ENCODE results near the gene IFNAR1.

Gene IFNAR1

DNA sequence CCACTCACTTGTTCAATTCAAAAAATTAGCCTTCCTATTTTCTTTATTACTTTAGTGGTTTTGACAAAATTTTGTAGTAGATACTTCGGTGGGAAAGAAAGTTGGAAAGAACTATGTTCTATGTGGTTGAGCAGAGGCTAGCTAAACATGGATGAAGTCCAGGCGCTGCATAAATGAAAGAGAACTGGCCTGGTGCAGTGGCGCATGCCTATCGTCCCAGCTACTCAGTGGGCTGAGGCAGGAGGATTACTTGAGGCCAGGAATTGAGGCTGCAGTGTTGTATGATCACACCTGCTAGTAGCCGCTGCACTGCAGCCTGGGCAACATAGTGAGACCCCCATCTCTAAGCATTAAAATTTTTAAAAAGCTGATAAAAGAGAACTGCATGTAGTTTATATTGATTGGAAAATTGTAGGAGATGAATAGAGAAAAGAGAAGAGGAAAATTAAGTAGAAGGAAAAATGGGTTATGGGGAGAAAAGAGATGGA, 21.0 kb downstream of the IFNAR1 start:
- FAIRE-seq (no peak), DNase-seq (ENCODE audit: insufficient read length, low spot score) (no peak)
- TF ChIP-seq, protein P1, sequence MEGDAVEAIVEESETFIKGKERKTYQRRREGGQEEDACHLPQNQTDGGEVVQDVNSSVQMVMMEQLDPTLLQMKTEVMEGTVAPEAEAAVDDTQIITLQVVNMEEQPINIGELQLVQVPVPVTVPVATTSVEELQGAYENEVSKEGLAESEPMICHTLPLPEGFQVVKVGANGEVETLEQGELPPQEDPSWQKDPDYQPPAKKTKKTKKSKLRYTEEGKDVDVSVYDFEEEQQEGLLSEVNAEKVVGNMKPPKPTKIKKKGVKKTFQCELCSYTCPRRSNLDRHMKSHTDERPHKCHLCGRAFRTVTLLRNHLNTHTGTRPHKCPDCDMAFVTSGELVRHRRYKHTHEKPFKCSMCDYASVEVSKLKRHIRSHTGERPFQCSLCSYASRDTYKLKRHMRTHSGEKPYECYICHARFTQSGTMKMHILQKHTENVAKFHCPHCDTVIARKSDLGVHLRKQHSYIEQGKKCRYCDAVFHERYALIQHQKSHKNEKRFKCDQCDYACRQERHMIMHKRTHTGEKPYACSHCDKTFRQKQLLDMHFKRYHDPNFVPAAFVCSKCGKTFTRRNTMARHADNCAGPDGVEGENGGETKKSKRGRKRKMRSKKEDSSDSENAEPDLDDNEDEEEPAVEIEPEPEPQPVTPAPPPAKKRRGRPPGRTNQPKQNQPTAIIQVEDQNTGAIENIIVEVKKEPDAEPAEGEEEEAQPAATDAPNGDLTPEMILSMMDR (IDR thresholded peaks at IDR 0.05; ENCODE audit: insufficient read depth, missing control alignments), result no peak

DNA sequence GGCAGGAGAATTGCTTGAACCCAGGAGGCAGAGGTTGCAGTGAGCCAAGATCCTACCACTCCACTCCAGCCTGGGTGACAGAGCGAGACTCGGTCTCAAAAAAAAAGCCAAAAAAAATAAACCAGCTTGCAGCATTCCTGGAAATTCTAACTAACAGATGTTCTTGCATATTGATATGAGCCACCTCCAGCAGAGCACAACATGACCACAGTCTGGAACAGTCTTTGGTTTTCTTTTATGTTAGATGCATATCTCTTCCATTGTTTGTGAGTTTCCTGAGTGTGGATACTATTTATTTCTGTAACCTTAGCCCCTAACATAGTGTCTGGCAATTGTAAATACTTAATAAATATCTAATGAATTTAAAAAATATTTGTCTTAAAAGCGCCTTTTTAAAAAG, 23.9 kb downstream of the IFNAR1 start:
- DNase-seq (ENCODE audit: insufficient read length, low spot score) (no peak), FAIRE-seq (no peak)
- TF ChIP-seq, protein P1 (IDR thresholded peaks at IDR 0.05; ENCODE audit: insufficient read depth, missing control alignments), result no peak

DNA sequence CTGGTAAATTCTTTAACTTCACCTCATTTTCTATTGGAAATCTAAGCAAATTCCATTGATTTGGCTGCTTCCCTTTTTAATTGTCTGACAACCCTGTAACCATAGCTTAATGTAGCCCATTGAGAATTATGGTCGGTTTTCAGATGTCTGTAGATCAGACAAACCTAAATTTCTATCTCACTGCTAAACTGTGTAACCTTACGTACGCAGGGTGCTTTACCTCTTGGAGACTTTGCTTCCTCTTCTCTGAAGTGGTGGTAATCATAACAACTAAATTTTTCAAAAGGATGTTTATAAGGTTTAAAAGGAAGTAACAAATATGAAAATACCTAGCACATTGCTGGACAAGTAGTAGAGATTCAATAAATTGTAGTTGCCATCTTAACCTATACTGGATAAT, 25.9 kb downstream of the IFNAR1 start:
- FAIRE-seq, result no peak
- TF ChIP-seq, protein P1 (IDR thresholded peaks at IDR 0.05; ENCODE audit: insufficient read depth, missing control alignments), result no peak
- no peak for DNase-seq (ENCODE audit: insufficient read length, low spot score)

DNA sequence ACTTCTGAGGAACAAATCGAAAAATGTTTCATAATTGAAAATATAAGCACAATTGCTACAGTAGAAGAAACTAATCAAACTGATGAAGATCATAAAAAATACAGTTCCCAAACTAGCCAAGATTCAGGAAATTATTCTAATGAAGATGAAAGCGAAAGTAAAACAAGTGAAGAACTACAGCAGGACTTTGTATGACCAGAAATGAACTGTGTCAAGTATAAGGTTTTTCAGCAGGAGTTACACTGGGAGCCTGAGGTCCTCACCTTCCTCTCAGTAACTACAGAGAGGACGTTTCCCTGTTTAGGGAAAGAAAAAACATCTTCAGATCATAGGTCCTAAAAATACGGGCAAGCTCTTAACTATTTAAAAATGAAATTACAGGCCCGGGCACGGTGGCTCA, 30.6 kb downstream of the IFNAR1 start:
- no peak for DNase-seq (ENCODE audit: insufficient read length, low spot score)
- FAIRE-seq, result no peak
- TF ChIP-seq, protein P1 (IDR thresholded peaks at IDR 0.05; ENCODE audit: insufficient read depth, missing control alignments), result no peak

DNA sequence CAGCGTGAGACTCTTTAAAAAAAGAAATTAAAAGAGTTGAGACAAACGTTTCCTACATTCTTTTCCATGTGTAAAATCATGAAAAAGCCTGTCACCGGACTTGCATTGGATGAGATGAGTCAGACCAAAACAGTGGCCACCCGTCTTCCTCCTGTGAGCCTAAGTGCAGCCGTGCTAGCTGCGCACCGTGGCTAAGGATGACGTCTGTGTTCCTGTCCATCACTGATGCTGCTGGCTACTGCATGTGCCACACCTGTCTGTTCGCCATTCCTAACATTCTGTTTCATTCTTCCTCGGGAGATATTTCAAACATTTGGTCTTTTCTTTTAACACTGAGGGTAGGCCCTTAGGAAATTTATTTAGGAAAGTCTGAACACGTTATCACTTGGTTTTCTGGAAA, 31.2 kb downstream of the IFNAR1 start:
- TF ChIP-seq, protein P1 (IDR thresholded peaks at IDR 0.05; ENCODE audit: insufficient read depth, missing control alignments), result no peak
- no peak for FAIRE-seq
- no peak for DNase-seq (ENCODE audit: insufficient read length, low spot score)

GRCh38 chr21:33357177-33357576, 32.4 kb downstream of the IFNAR1 start:
- DNase-seq (ENCODE audit: insufficient read length, low spot score) (no peak), FAIRE-seq (no peak)
- TF ChIP-seq, protein P1 (IDR thresholded peaks at IDR 0.05; ENCODE audit: insufficient read depth, missing control alignments), result no peak

DNA sequence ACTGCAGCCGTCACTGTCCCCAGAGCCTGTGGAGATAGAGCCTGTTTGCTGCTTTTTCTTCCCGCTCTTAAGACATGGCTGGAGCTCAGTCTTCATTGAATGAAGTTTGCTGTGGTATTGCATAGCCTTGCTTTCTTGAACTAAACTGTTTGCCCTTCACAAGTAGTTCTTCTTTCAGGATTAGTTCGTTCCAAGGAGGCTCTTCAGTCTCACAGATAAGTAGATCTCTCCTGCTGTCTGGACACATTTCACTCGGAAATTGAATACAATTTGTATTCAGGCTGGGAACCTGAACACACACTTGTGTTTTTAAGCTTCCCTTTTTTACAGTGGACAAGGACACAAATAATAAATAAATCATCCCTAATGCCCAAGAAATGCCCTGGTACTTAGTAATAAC, 34.7 kb downstream of the IFNAR1 start:
- FAIRE-seq (no peak), DNase-seq (ENCODE audit: insufficient read length, low spot score) (no peak)
- TF ChIP-seq, protein P1 (IDR thresholded peaks at IDR 0.05; ENCODE audit: insufficient read depth, missing control alignments), result no peak

Data from D721Med (cell line).